Activated naive CD4-positive, alpha-beta T cell treated with anti-CD3 and anti-CD28 coated beads for 36 hours (primary cell): Measurements from ENCODE around the gene EXOC3L2. TPM values are rescaled to one million over a fixed set of nuclear protein-coding genes. Genes with fewer than 3 reads are reported as not detected.

ENCODE experiments used
- CTCF ChIA-PET: fragments of 350-600 bp; sonication (Branson Sonifier 250); formaldehyde crosslinking; loops from one replicate; lab custom pipeline; 2021; ENCODE audit warnings: antibody characterized with exemption; lab: Charles Lee
- DNase-seq: peaks from one replicate; pipeline ENCODE4 v3.0.0-alpha.2; 2020
- H3K27ac Mint-ChIP-seq: one replicate; pipeline ENCODE4 v1.8.0; 2021; ENCODE audit warnings: mild to moderate bottlenecking, mixed read lengths
- H3K27me3 Mint-ChIP-seq: one replicate; pipeline ENCODE4 v1.8.0; 2021; ENCODE audit warnings: low read depth, mixed read lengths
- H3K36me3 Mint-ChIP-seq: one replicate; pipeline ENCODE4 v1.8.0; 2021; ENCODE audit warnings: low read depth, mixed read lengths
- H3K4me1 Mint-ChIP-seq: one replicate; pipeline ENCODE4 v1.8.0; 2021; ENCODE audit warnings: low read depth, mixed read lengths
- H3K4me3 Mint-ChIP-seq: one replicate; pipeline ENCODE4 v1.8.0; 2021; ENCODE audit warnings: mild to moderate bottlenecking, moderate library complexity, mixed read lengths
- H3K9me3 Mint-ChIP-seq: one replicate; pipeline ENCODE4 v1.8.0; 2021; ENCODE audit warnings: mixed read lengths
- intact Hi-C: fragments of 100-400 bp; cut with micrococcal nuclease; formaldehyde crosslinking; loops from one replicate; pipeline ENCODE4 v1.15.1; 2023
- total RNA-seq, 2 experiments: library from RNA; stranded (reverse); gene quantifications; one replicate each; pipeline ENCODE4 v1.2.3, GENCODE V29; 2021

The EXOC3L2 gene
- total RNA-seq, 2 experiments from 2014 or later, result not detected

DNA sequence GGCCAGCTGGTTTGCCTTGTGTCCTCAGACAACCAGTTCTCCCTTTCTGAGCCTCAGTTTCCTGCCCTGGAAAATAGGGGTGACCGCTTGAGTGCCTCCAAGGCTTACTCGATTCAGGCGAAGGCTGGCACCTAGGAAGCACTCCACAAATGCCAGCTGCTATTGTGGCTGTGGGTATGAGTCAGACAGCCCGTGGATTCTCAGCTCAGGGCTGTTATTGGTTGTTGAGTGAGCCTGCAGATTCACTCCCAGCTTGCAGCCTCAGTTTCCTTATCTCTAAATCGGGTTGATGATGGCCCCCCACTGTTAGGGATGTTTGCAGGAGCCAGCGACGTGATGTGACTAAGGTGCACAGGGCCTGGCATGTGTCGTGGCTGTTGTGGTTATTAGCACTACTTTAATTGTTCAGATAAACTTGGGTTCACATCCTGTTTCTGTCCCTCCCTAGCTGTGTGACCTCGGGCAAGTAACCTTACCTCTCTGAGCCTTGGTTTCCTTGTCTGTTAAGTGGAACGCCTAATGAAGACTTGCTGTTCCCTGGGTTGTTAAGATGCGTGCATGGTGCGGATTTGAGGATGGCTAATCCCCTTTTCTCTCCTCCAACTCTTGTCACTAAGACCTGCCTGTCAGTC lies 8.3 kb upstream of the EXOC3L2 start:
- intact Hi-C loops, result loop anchor here (5.0 kb wide), 1 partner anchor 224 kb away; no protein-coding TSS in a partner anchor
- Mint-ChIP-seq H3K9me3 (no peaks in the 10 kb centered on the region), H3K36me3 (no peaks in the 10 kb centered on the region), H3K27ac (no peak overlapping the region), H3K4me3 (peak overlapping the region; percentile 67), H3K4me1 (peaks cover 27% of the 10 kb centered on the region), H3K27me3 (no peaks in the 10 kb centered on the region)
- CTCF ChIA-PET, result no interaction called here
- peak; percentile 14 for DNase-seq

GRCh38 chr19:45251452-45252354 lies 6.5 kb upstream of the EXOC3L2 start:
- no peaks in the 10 kb centered on the region for H3K36me3 Mint-ChIP-seq
- peak overlapping the region; percentile 67 for H3K4me3 Mint-ChIP-seq
- DNase-seq, result peak; percentile 15
- CTCF ChIA-PET, result no interaction called here
- H3K27me3 Mint-ChIP-seq, result no peaks in the 10 kb centered on the region
- intact Hi-C loops, result loop anchor here (2.0 to 5.0 kb wide), 2 partner anchors 87 to 226 kb away; no protein-coding TSS in a partner anchor
- no peak overlapping the region for H3K27ac Mint-ChIP-seq
- H3K9me3 Mint-ChIP-seq, result no peaks in the 10 kb centered on the region
- H3K4me1 Mint-ChIP-seq, result peaks cover 27% of the 10 kb centered on the region

GRCh38 chr19:45250832-45251451 lies 5.7 kb upstream of the EXOC3L2 start, which contains the start of gene MARK4:
Gene MARK4 (plus strand): TSS chr19:45251271. CDS start chr19:45251589, 318 bp downstream.
- Mint-ChIP-seq H3K9me3 (no peaks in the 10 kb centered on the region), H3K27ac (no peak within 1 kb of the TSS), H3K36me3 (no peaks in the 10 kb centered on the region), H3K27me3 (no peaks in the 10 kb centered on the region), H3K4me1 (peaks cover 26% of the 10 kb centered on the region), H3K4me3 (peak within 1 kb of the TSS; percentile 79)
- DNase-seq, result peak; percentile 47
- CTCF ChIA-PET, result no interaction called here
- intact Hi-C loops, result loop anchor here (2.0 to 5.0 kb wide), 2 partner anchors 88 to 226 kb away; no protein-coding TSS in a partner anchor

GRCh38 chr19:45250216-45250831 lies 5.1 kb upstream of the EXOC3L2 start:
- H3K36me3 Mint-ChIP-seq, result no peaks in the 10 kb centered on the region
- no peak overlapping the region for H3K27ac Mint-ChIP-seq
- no peaks in the 10 kb centered on the region for H3K9me3 Mint-ChIP-seq
- DNase-seq, result no peak
- no peaks in the 10 kb centered on the region for H3K27me3 Mint-ChIP-seq
- peak overlapping the region; percentile 79 for H3K4me3 Mint-ChIP-seq
- peaks cover 26% of the 10 kb centered on the region for H3K4me1 Mint-ChIP-seq
- intact Hi-C loops, result loop anchor here (2.0 to 5.0 kb wide), 2 partner anchors 88 to 227 kb away; no protein-coding TSS in a partner anchor
- CTCF ChIA-PET, result interaction anchor here (0.6 to 1.1 kb wide), 4 partner anchors 63 to 125 kb away, joined by 3 to 5 read pairs (median 3); no protein-coding TSS in a partner anchor

GRCh38 chr19:45249261-45250033 lies 4.2 kb upstream of the EXOC3L2 start:
- Mint-ChIP-seq H3K36me3 (no peaks in the 10 kb centered on the region), H3K4me1 (peaks cover 26% of the 10 kb centered on the region), H3K27ac (peak overlapping the region; percentile 3), H3K27me3 (peaks cover 6% of the 10 kb centered on the region), H3K4me3 (no peak overlapping the region), H3K9me3 (no peaks in the 10 kb centered on the region)
- intact Hi-C loops, result loop anchor here (2.0 to 5.0 kb wide), 3 partner anchors 89 to 228 kb away; no protein-coding TSS in a partner anchor
- no peak for DNase-seq
- CTCF ChIA-PET, result interaction anchor here (1.0 to 1.1 kb wide), 4 partner anchors 62 to 124 kb away, joined by 3 to 5 read pairs (median 3); no protein-coding TSS in a partner anchor

DNA sequence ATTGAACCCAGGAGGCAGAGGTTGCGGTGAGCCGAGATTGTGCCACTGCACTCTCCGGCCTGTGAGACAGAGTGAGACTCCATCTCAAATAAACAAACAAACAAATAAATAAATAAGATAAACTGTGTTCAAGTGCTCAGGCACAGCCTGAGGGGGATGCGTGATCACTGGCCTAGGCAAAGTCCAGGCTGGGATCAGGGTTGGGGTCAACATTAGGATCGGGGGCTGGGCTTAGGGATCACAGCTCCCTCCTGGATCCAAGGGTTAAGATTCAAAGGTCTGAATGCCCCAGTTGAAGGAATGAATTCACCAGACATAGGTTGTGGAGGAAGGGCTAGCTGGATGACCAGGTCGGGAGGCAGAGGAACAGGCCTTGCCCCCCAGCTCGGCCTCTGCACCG lies 1.9 kb upstream of the EXOC3L2 start:
- Mint-ChIP-seq H3K4me1 (peaks cover 6% of the 10 kb centered on the region), H3K36me3 (no peaks in the 10 kb centered on the region), H3K27me3 (peaks cover 10% of the 10 kb centered on the region), H3K27ac (no peak overlapping the region), H3K4me3 (no peak overlapping the region), H3K9me3 (no peaks in the 10 kb centered on the region)
- DNase-seq, result no peak
- intact Hi-C loops, result loop anchor here (5.0 kb wide), 1 partner anchor 190 kb away; no protein-coding TSS in a partner anchor
- CTCF ChIA-PET, result interaction anchor here (0.6 kb wide), 1 partner anchor 224 kb away, joined by 3 read pairs; no protein-coding TSS in a partner anchor

- Mint-ChIP-seq H3K4me3 (no peak overlapping the region), H3K27me3 (peaks cover 10% of the 10 kb centered on the region), H3K36me3 (no peaks in the 10 kb centered on the region), H3K9me3 (no peaks in the 10 kb centered on the region), H3K4me1 (peaks cover 5% of the 10 kb centered on the region), H3K27ac (no peak overlapping the region)
- CTCF ChIA-PET, result no interaction called here
- DNase-seq, result no peak
- intact Hi-C loops, result loop anchor here (5.0 kb wide), 1 partner anchor 189 kb away; no protein-coding TSS in a partner anchor
These were observed 619 bp upstream of the EXOC3L2 start for GRCh38 chr19:45245826-45246225.

- no peaks in the 10 kb centered on the region for H3K9me3 Mint-ChIP-seq
- no peaks in the 10 kb centered on the region for H3K4me1 Mint-ChIP-seq
- H3K4me3 Mint-ChIP-seq, result no peak overlapping the region
- peaks cover 10% of the 10 kb centered on the region for H3K27me3 Mint-ChIP-seq
- no peaks in the 10 kb centered on the region for H3K36me3 Mint-ChIP-seq
- CTCF ChIA-PET, result no interaction called here
- H3K27ac Mint-ChIP-seq, result no peak overlapping the region
- intact Hi-C loops, result no loop called here
- no peak for DNase-seq
These were observed 943 bp downstream of the EXOC3L2 start for GRCh38 chr19:45244133-45244794.

GRCh38 chr19:45243144-45243732 lies 2.0 kb downstream of the EXOC3L2 start:
- Mint-ChIP-seq H3K27ac (no peak overlapping the region), H3K27me3 (peaks cover 10% of the 10 kb centered on the region), H3K9me3 (no peaks in the 10 kb centered on the region), H3K36me3 (no peaks in the 10 kb centered on the region), H3K4me1 (no peaks in the 10 kb centered on the region), H3K4me3 (no peak overlapping the region)
- DNase-seq, result no peak
- intact Hi-C loops, result no loop called here
- CTCF ChIA-PET, result interaction anchor here (0.6 kb wide), 1 partner anchor 38 kb away, joined by 4 read pairs; no protein-coding TSS in a partner anchor

GRCh38 chr19:45238556-45238955 lies 6.7 kb downstream of the EXOC3L2 start:
- H3K4me3 Mint-ChIP-seq, result no peak overlapping the region
- intact Hi-C loops, result no loop called here
- H3K27me3 Mint-ChIP-seq, result peaks cover 26% of the 10 kb centered on the region

More at GRCh38 chr19:45238556-45238955, 6.7 kb downstream of the EXOC3L2 start:
- CTCF ChIA-PET, result no interaction called here
- H3K9me3 Mint-ChIP-seq, result no peaks in the 10 kb centered on the region
- no peak overlapping the region for H3K27ac Mint-ChIP-seq
- no peaks in the 10 kb centered on the region for H3K36me3 Mint-ChIP-seq
- no peaks in the 10 kb centered on the region for H3K4me1 Mint-ChIP-seq
- no peak for DNase-seq
